Measurements from ENCODE around the gene DUSP15.

DUSP15 gene

GRCh38 chr20:31896049-31896448, 25.7 kb upstream of the DUSP15 start:
- TF ChIP-seq CSRNP3 (CRISPR knock-in tag; IDR thresholded peaks at IDR 0.05) (no peak), POU6F1 (CRISPR knock-in tag; IDR thresholded peaks at IDR 0.05; ENCODE audit: borderline replicate concordance, low read depth) (no peak), ZNF565 (CRISPR knock-in tag; conservative IDR thresholded peaks at IDR 0.05; ENCODE audit: low read depth) (no peak), SNAI2 (CRISPR knock-in tag; IDR thresholded peaks at IDR 0.05) (no peak), BACH2 (CRISPR knock-in tag; IDR thresholded peaks at IDR 0.05; ENCODE audit: borderline replicate concordance) (no peak), PATZ1 (CRISPR knock-in tag; IDR thresholded peaks at IDR 0.05; ENCODE audit: borderline replicate concordance) (no peak), TCF4 (CRISPR knock-in tag; IDR thresholded peaks at IDR 0.05; ENCODE audit: borderline replicate concordance) (no peak), ZC3H10 (CRISPR knock-in tag; IDR thresholded peaks at IDR 0.05) (no peak), TSHZ2 (CRISPR knock-in tag; IDR thresholded peaks at IDR 0.05) (no peak), GLIS3 (CRISPR knock-in tag; IDR thresholded peaks at IDR 0.05) (no peak), CREB5 (CRISPR knock-in tag; IDR thresholded peaks at IDR 0.05; ENCODE audit: low read depth) (no peak), TOX (CRISPR knock-in tag; IDR thresholded peaks at IDR 0.05; ENCODE audit: borderline replicate concordance) (no peak), ESRRG (CRISPR knock-in tag; IDR thresholded peaks at IDR 0.05) (no peak)
- no peak for ATAC-seq

GRCh38 chr20:31894980-31895675, 24.8 kb upstream of the DUSP15 start:
- ATAC-seq = peak; percentile 84
- no peak for TF ChIP-seq RARB (CRISPR knock-in tag; IDR thresholded peaks at IDR 0.05)
- TF ChIP-seq POU6F1 (CRISPR knock-in tag; IDR thresholded peaks at IDR 0.05; ENCODE audit: borderline replicate concordance, low read depth) = no peak

GRCh38 chr20:31890646-31891045, 20.3 kb upstream of the DUSP15 start:
- TF ChIP-seq ZFP30 (CRISPR knock-in tag; IDR thresholded peaks at IDR 0.05) = no peak
- no peak for TF ChIP-seq TSHZ2 (CRISPR knock-in tag; IDR thresholded peaks at IDR 0.05)
- TF ChIP-seq ISL1 (CRISPR knock-in tag; IDR thresholded peaks at IDR 0.05) = no peak
- no peak for TF ChIP-seq RARB (CRISPR knock-in tag; IDR thresholded peaks at IDR 0.05)
- no peak for TF ChIP-seq OSR1 (CRISPR knock-in tag; IDR thresholded peaks at IDR 0.05)
- ATAC-seq = no peak

All from SK-N-SH treated with all-trans-retinoic acid at 6 μM for 48 hours (cell line).